H1 (cell line): ENCODE data around the gene CCR9. TPM values are rescaled to one million over a fixed set of nuclear protein-coding genes. Genes with fewer than 3 reads are reported as not detected.

Experiments used
- CTCF ChIA-PET: fragments of 300-600 bp; sonication (Branson Sonifier 250); formaldehyde crosslinking; loops from one replicate; lab custom pipeline; 2021; ENCODE audit not compliant: partially characterized antibody; lab: Charles Lee
- POLR2A ChIA-PET: fragments of 300-600 bp; sonication (Branson Sonifier 250); formaldehyde crosslinking; loops from one replicate; lab custom pipeline; 2021; ENCODE audit warnings: inconsistent platforms; ENCODE audit not compliant: partially characterized antibody; lab: Charles Lee
- DNase-seq, 2 experiments: peaks; one replicate each; pipeline versions ENCODE4 v3.0.0 to v3.0.0-alpha.2; 2010 to 2022; ENCODE audit warnings: low spot score in 2 of 2, low read depth in 1 of 2, mixed read lengths in 1 of 2
- FAIRE-seq: peaks from 2 replicates; lab custom pipeline; 2011; peaks lifted over from hg19 to GRCh38; lab: Jason Lieb, UNC
- H2AFZ ChIP-seq: 2 replicates; pipeline ENCODE4 v1.8.1; 2012; ENCODE audit warnings: low read length, inconsistent platforms
- H2AK5ac ChIP-seq: 2 replicates; pipeline ENCODE4 v1.6.1; 2013; ENCODE audit warnings: low read depth, low read length
- H2BK120ac ChIP-seq: replicated peaks from 2 replicates; pipeline ENCODE3; 2013; ENCODE audit warnings: low read depth, low read length, inconsistent platforms
- H2BK12ac ChIP-seq: 2 replicates; pipeline ENCODE4 v1.6.1; 2013; ENCODE audit warnings: low read depth, low read length
- H2BK15ac ChIP-seq: 2 replicates; pipeline ENCODE4 v1.6.1; 2013; ENCODE audit warnings: low read length
- H2BK20ac ChIP-seq: 2 replicates; pipeline ENCODE4 v1.6.1; 2013; ENCODE audit warnings: low read length
- H2BK5ac ChIP-seq: 2 replicates; pipeline ENCODE4 v1.6.1; 2013; ENCODE audit warnings: low read depth, low read length
- H3K14ac ChIP-seq: 2 replicates; pipeline ENCODE4 v1.6.1; 2013; ENCODE audit warnings: inconsistent platforms; ENCODE audit not compliant: insufficient read length
- H3K18ac ChIP-seq: 2 replicates; pipeline ENCODE4 v1.6.1; 2013; ENCODE audit warnings: low read length; ENCODE audit errors: extremely low read depth
- H3K23ac ChIP-seq: 2 replicates; pipeline ENCODE4 v1.6.1; 2013; ENCODE audit warnings: inconsistent platforms; ENCODE audit not compliant: insufficient read length
- H3K23me2 ChIP-seq: 2 replicates; pipeline ENCODE4 v1.6.1; 2013; ENCODE audit warnings: low read depth, low read length
- H3K27ac ChIP-seq: 2 replicates; pipeline ENCODE4 v1.6.1; 2011; ENCODE audit warnings: low read depth, low read length, inconsistent platforms
- H3K27me3 ChIP-seq, 4 experiments: replicated peaks in 1 of 4; 1 replicate in 1 of 4; 2 replicates in 3 of 4; pipeline versions ENCODE4 v1.6.1 to v1.8.1; 2011 to 2013; ENCODE audit warnings: low read length in 3 of 4, mild to moderate bottlenecking in 3 of 4, inconsistent platforms in 2 of 4, mixed read lengths in 2 of 4, moderate library complexity in 1 of 4; ENCODE audit not compliant: control insufficient read depth in 3 of 4, insufficient read depth in 3 of 4; ENCODE audit errors: extremely low read depth in 1 of 4
- H3K36me3 ChIP-seq, 4 experiments: 2 replicates each; pipeline versions ENCODE4 v1.6.1 to v1.8.1; 2011 to 2013; ENCODE audit warnings: mild to moderate bottlenecking in 4 of 4, low read length in 3 of 4, moderate library complexity in 2 of 4, control low read depth in 1 of 4, inconsistent platforms in 1 of 4; ENCODE audit not compliant: insufficient read depth in 4 of 4, control insufficient read depth in 2 of 4
- H3K4ac ChIP-seq: replicated peaks from 2 replicates; pipeline ENCODE3; 2013; ENCODE audit warnings: low read length, low read depth, mixed read lengths, inconsistent platforms; ENCODE audit not compliant: insufficient read length
- H3K4me1 ChIP-seq, 4 experiments: replicated peaks in 1 of 4; 1 replicate in 1 of 4; 2 replicates in 3 of 4; pipeline versions ENCODE4 v1.6.1 to v1.8.1; 2011 to 2013; ENCODE audit warnings: low read length in 3 of 4, inconsistent platforms in 2 of 4, mixed read lengths in 1 of 4; ENCODE audit not compliant: insufficient read depth in 4 of 4, control insufficient read depth in 3 of 4
- H3K4me2 ChIP-seq, 2 experiments: 2 replicates each; pipeline versions ENCODE4 v1.6.1 to v1.8.1; 2011 to 2013; ENCODE audit warnings: low read depth in 2 of 2, low read length in 2 of 2, control low read depth in 1 of 2, inconsistent platforms in 1 of 2, mild to moderate bottlenecking in 1 of 2; ENCODE audit not compliant: insufficient read depth in 1 of 2
- H3K4me3 ChIP-seq, 4 experiments: fragments of 200-600, 300-600 bp in 1 of 4; sonication (generic), shearing (Covaris generic), sonication (Bioruptor Twin) in 1 of 4; 2 replicates each; pipeline versions ENCODE4 v1.5.1 to v1.8.1; 2011 to 2016; ENCODE audit warnings: low read length in 4 of 4, low read depth in 3 of 4, control low read depth in 2 of 4, inconsistent platforms in 2 of 4, mild to moderate bottlenecking in 2 of 4, mixed read lengths in 1 of 4, moderate library complexity in 1 of 4; ENCODE audit not compliant: insufficient read depth in 2 of 4; ENCODE audit errors: extremely low read depth in 1 of 4
- H3K56ac ChIP-seq: replicated peaks from 2 replicates; pipeline ENCODE3; 2013; ENCODE audit warnings: low read depth, mild to moderate bottlenecking, mixed read lengths, low read length, inconsistent platforms; ENCODE audit not compliant: insufficient read length
- H3K79me1 ChIP-seq: 2 replicates; pipeline ENCODE4 v1.6.1; 2013; ENCODE audit warnings: low read depth, low read length, control low read depth
- H3K79me2 ChIP-seq, 2 experiments: 2 replicates each; pipeline versions ENCODE4 v1.6.1 to v1.8.1; 2012 to 2013; ENCODE audit warnings: low read length in 2 of 2, mild to moderate bottlenecking in 2 of 2, inconsistent platforms in 1 of 2; ENCODE audit not compliant: insufficient read depth in 2 of 2, control insufficient read depth in 1 of 2
- H3K9ac ChIP-seq, 4 experiments: replicated peaks in 1 of 4; 1 replicate in 1 of 4; 2 replicates in 3 of 4; pipeline versions ENCODE4 v1.6.1 to v1.8.1; 2011 to 2013; ENCODE audit warnings: low read depth in 3 of 4, low read length in 3 of 4, control low read depth in 2 of 4, mild to moderate bottlenecking in 2 of 4, moderate library complexity in 2 of 4, inconsistent platforms in 1 of 4; ENCODE audit errors: extremely low read depth in 1 of 4
- H3K9me3 ChIP-seq, 2 experiments: 2 replicates each; pipeline versions ENCODE4 v1.6.1 to v1.8.1; 2012 to 2013; ENCODE audit warnings: mild to moderate bottlenecking in 2 of 2, moderate library complexity in 2 of 2, control low read depth in 1 of 2, inconsistent platforms in 1 of 2, low read depth in 1 of 2, low read length in 1 of 2, mixed read lengths in 1 of 2; ENCODE audit not compliant: insufficient read depth in 2 of 2
- H4K20me1 ChIP-seq, 2 experiments: replicated peaks in 1 of 2; 2 replicates each; pipeline versions ENCODE3 to v1.8.1; 2011 to 2013; ENCODE audit warnings: inconsistent platforms in 2 of 2, low read length in 2 of 2, mild to moderate bottlenecking in 1 of 2; ENCODE audit not compliant: insufficient read depth in 2 of 2, control insufficient read depth in 1 of 2
- H4K5ac ChIP-seq: 2 replicates; pipeline ENCODE4 v1.6.1; 2013; ENCODE audit warnings: low read length, low read depth, mixed read lengths, inconsistent platforms; ENCODE audit not compliant: insufficient read length
- H4K8ac ChIP-seq: 2 replicates; pipeline ENCODE4 v1.8.0; 2013; ENCODE audit warnings: mild to moderate bottlenecking, moderate library complexity, low read length, inconsistent platforms; ENCODE audit not compliant: insufficient read depth; ENCODE audit errors: extremely low read depth
- H4K91ac ChIP-seq: replicated peaks from 2 replicates; pipeline ENCODE3; 2013; ENCODE audit warnings: low read length, mixed read lengths, inconsistent platforms; ENCODE audit not compliant: insufficient read length
- CHD1 ChIP-seq: IDR thresholded peaks from 2 replicates; pipeline ENCODE4 v1.6.1; 2012; ENCODE audit warnings: low read depth, low read length, improper control_type of control experiment
- MAX ChIP-seq: IDR thresholded peaks from 2 replicates; pipeline ENCODE4 v1.6.1; 2012; ENCODE audit warnings: inconsistent platforms
- SRF ChIP-seq: IDR thresholded peaks from 2 replicates; pipeline ENCODE4 v1.6.1; 2011; ENCODE audit warnings: mild to moderate bottlenecking, low read depth, low read length, moderate library complexity
- WGBS, 2 experiments: shearing (Covaris generic) in 1 of 2; methylation state at CpG; one replicate each; pipeline versions ENCODE4 v1.1.6 to v1.1.7; 2013 to 2015; ENCODE audit warnings: low lambda C conversion rate in 2 of 2, mixed read lengths in 2 of 2, inconsistent platforms in 1 of 2, low coverage in 1 of 2, missing lambda C conversion rate in 1 of 2; ENCODE audit not compliant: insufficient replicate concordance in 2 of 2, insufficient coverage in 1 of 2, insufficient read length in 1 of 2; ENCODE audit errors: extremely low coverage in 1 of 2, missing lambda C conversion rate in 1 of 2; 5-methylcytosine and 5-hydroxymethylcytosine counted together
- long read RNA-seq, 2 experiments: library from RNA in 1 of 2; library from capped mRNA in 1 of 2; stranded (forward); transcript quantifications; one replicate each; pipeline ENCODE4 v2.0.0, GENCODE V29; 2021; ENCODE audit warnings: inconsistent platforms in 1 of 2
- polyA minus RNA-seq, 3 experiments: library from RNA; depleted of rRNA, polyadenylated mRNA; stranded (reverse); fragments of >200 nt; gene quantifications; 1 replicate in 2 of 3; 2 replicates in 1 of 3; pipeline ENCODE4 v1.2.3, GENCODE V29; 2011
- polyA plus RNA-seq, 7 experiments: library from polyadenylated mRNA; depleted of rRNA in 3 of 7; stranded (reverse) in 5 of 7; unstranded in 2 of 7; fragments of >200 nt in 5 of 7; fragments of 200-250 nt in 2 of 7; gene quantifications; 1 replicate in 5 of 7; 2 replicates in 1 of 7; 4 replicates in 1 of 7; pipeline versions ENCODE4 v1.2.1 to v1.2.3, GENCODE V29; 2011 to 2013; ENCODE audit warnings: missing spikeins in 2 of 7, mixed read lengths in 2 of 7
- total RNA-seq: library from RNA; stranded (reverse); fragmentation: NEBNext Ultra II Directional; extraction: Animal tissue kit (Norgen Biotek cat#: 25700); gene quantifications from 2 replicates; pipeline ENCODE4 v1.2.1, GENCODE V29; 2021

The CCR9 gene, protein sequence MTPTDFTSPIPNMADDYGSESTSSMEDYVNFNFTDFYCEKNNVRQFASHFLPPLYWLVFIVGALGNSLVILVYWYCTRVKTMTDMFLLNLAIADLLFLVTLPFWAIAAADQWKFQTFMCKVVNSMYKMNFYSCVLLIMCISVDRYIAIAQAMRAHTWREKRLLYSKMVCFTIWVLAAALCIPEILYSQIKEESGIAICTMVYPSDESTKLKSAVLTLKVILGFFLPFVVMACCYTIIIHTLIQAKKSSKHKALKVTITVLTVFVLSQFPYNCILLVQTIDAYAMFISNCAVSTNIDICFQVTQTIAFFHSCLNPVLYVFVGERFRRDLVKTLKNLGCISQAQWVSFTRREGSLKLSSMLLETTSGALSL
- not detected in 2 replicates for total RNA-seq
- polyA plus RNA-seq (2011; rRNA removed), result not detected in 2 replicates
- polyA plus RNA-seq (2011; cell fraction: cytosol; rRNA removed), result not detected
- polyA plus RNA-seq (2011; cell fraction: nucleus; rRNA removed), result not detected
- not detected in 4 replicates for polyA plus RNA-seq (2012, experiment 1 of 2)
- not detected for polyA plus RNA-seq (2012, experiment 2 of 2)
- polyA plus RNA-seq (2013, experiment 1 of 2), result not detected
- polyA plus RNA-seq (2013, experiment 2 of 2), result not detected
- 0.25 and 0.29 TPM in 2 replicates for polyA minus RNA-seq (2011; rRNA and poly(A)+ RNA removed)
- not detected for polyA minus RNA-seq (2011; cell fraction: cytosol; rRNA and poly(A)+ RNA removed)
- not detected for polyA minus RNA-seq (2011; cell fraction: nucleus; rRNA and poly(A)+ RNA removed)
- long read RNA-seq, experiment 1, result 0 reads
- long read RNA-seq, experiment 2, result 0 reads

DNA sequence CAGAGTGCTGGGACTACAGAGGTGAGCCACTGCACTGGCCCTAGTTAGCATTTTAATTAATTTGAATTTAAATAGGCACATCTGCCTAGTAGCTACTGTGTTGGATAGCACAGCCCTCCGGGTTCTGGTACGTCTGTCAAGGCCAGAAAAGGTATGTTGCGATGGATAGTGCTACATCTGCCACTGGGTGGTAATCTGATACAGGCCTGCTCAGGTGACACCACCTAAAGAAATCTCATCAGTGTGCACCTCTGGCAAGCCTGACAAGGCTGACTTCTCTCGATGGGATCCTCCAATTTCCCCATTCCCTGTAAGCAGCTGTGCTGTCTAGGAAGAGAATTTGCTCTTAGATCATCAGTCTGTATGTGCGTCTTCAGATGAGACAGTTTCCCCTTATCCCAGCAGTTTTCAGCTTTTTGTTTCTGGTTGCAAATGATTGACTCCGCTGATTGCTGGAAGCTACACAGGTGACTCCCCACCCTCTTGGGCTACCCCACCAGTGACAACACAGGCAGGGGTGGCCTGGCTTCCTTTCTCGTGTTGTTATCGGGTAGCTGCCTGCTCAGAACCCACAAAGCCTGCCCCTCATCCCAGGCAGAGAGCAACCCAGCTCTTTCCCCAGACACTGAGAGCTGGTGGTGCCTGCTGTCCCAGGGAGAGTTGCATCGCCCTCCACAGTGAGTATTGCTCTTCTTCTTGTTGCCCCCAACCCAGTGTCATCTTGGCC is at the start of gene CCR9:
Gene CCR9, plus strand, starts transcription at position 565 of the 727 bp plus-strand sequence. CDS start 8,391 bp downstream, outside the sequence.
- WGBS, 2 experiments, result 87% methylated on average over 9 of the region's 9 CpGs; no CpG with 5 or more reads in 1 of the 2 experiments

More for the DNA sequence above, at the start of gene CCR9:
- DNase-seq, result no peak
- Histone ChIP-seq H3K9ac (no peak within 1 kb of the TSS; a peak in 1 of 7 replicates), H2BK120ac (no peak within 1 kb of the TSS), H4K91ac (no peak within 1 kb of the TSS), H3K4ac (no peak within 1 kb of the TSS), H2BK5ac (no peak within 1 kb of the TSS), H2BK12ac (no peak within 1 kb of the TSS), H4K20me1 (no peaks in the 10 kb centered on the region), H3K9me3 (no peaks in the 10 kb centered on the region), H3K4me3 (no peak within 1 kb of the TSS), H3K79me2 (no peaks in the 10 kb centered on the region), H2BK20ac (no peak within 1 kb of the TSS), H3K36me3 (no peaks in the 10 kb centered on the region; a peak in 1 of 8 replicates), H3K27me3 (no peaks in the 10 kb centered on the region; a peak in 2 of 7 replicates), H2BK15ac (0 out of 2 replicates have a peak within 1 kb of the TSS, but pooled peaks have one; percentile 34), H3K79me1 (no peaks in the 10 kb centered on the region; the same call in 1 of the 2 replicates), H3K27ac (no peak within 1 kb of the TSS), H3K23me2 (no peaks in the 10 kb centered on the region), H4K5ac (no peak within 1 kb of the TSS), H4K8ac (no peak within 1 kb of the TSS), H3K18ac (no peak within 1 kb of the TSS), H3K23ac (no peak within 1 kb of the TSS), H2AK5ac (no peak within 1 kb of the TSS), H3K14ac (no peak within 1 kb of the TSS), H3K4me1 (no peaks in the 10 kb centered on the region), H2AFZ (no peak within 1 kb of the TSS), H3K4me2 (no peak within 1 kb of the TSS), H3K56ac (no peak within 1 kb of the TSS)
- ChIA-PET CTCF (interaction anchor here (0.6 to 1.4 kb wide), 7 partner anchors 8 to 193 kb away, joined by 3 to 4 read pairs (median 3); no protein-coding TSS in a partner anchor), POLR2A (no interaction called here)
- TF ChIP-seq MAX (no peak), SRF (no peak), CHD1 (no peak)
- no peak for FAIRE-seq
